Activated B cell treated with CpG ODN at 0.5 μM for 24 hours (primary cell): ENCODE data around the gene ZNF780B. TPM values are rescaled to one million over a fixed set of nuclear protein-coding genes. Genes with fewer than 3 reads are reported as not detected.

Experiments used
- ATAC-seq: fragments of 200-7000 bp; cut with Tn5 transposase; one replicate; pipeline ENCODE4 v1.10.0; 2021; ENCODE audit warnings: low read depth, mild to moderate bottlenecking, moderate library complexity
- CTCF ChIA-PET: fragments of 350-600 bp; sonication (Branson Sonifier 250); formaldehyde crosslinking; loops from one replicate; lab custom pipeline; 2021; ENCODE audit warnings: antibody characterized with exemption; lab: Charles Lee
- POLR2A ChIA-PET: fragments of 350-600 bp; sonication (Branson Sonifier 250); formaldehyde crosslinking; loops from one replicate; lab custom pipeline; 2021; ENCODE audit warnings: antibody characterized with exemption; lab: Charles Lee
- DNase-seq: peaks from one replicate; pipeline ENCODE4 v3.0.0; 2022
- H3K27ac Mint-ChIP-seq: one replicate; pipeline ENCODE4 v1.8.0; 2020; ENCODE audit warnings: mixed read lengths
- H3K27me3 Mint-ChIP-seq: one replicate; pipeline ENCODE4 v1.8.0; 2021; ENCODE audit warnings: mixed read lengths
- H3K36me3 Mint-ChIP-seq: one replicate; pipeline ENCODE4 v1.8.0; 2021; ENCODE audit warnings: low read depth, mixed read lengths
- H3K4me1 Mint-ChIP-seq: one replicate; pipeline ENCODE4 v1.8.0; 2021; ENCODE audit warnings: mixed read lengths
- H3K4me3 Mint-ChIP-seq: one replicate; pipeline ENCODE4 v1.8.0; 2020; ENCODE audit warnings: mild to moderate bottlenecking, mixed read lengths
- H3K9me3 Mint-ChIP-seq: one replicate; pipeline ENCODE4 v1.8.0; 2020; ENCODE audit warnings: mixed read lengths
- CTCF ChIP-seq: fragments of 200-600 bp; IDR thresholded peaks from one replicate; pipeline ENCODE4 v1.8.0; 2022; ENCODE audit warnings: antibody characterized with exemption, mild to moderate bottlenecking
- intact Hi-C: fragments of 100-400 bp; cut with micrococcal nuclease; formaldehyde crosslinking; loops from one replicate; pipeline ENCODE4 v1.15.1; 2024
- total RNA-seq: library from RNA; stranded (reverse); gene quantifications from 2 replicates; pipeline ENCODE4 v1.2.3, GENCODE V29; 2022

The ZNF780B gene
- total RNA-seq, 1 donor from 2014 or later = 51.1 TPM

GRCh38 chr19:39987167-39987566 lies 68.9 kb downstream of the ZNF780B start:
- Mint-ChIP-seq H3K4me1 (peaks cover 13% of the 10 kb centered on the region), H3K36me3 (peaks cover 31% of the 10 kb centered on the region), H3K4me3 (no peak overlapping the region), H3K9me3 (peaks cover 25% of the 10 kb centered on the region), H3K27ac (no peak overlapping the region), H3K27me3 (no peaks in the 10 kb centered on the region)
- TF ChIP-seq CTCF = no peak
- DNase-seq (no peak), ATAC-seq (no peak)
- ChIA-PET CTCF (no interaction called here), POLR2A (interaction anchor here (0.7 kb wide), 1 partner anchor 9 kb away, joined by 4 read pairs; no protein-coding TSS in a partner anchor)
- intact Hi-C loops = no loop called here

- H3K9me3 Mint-ChIP-seq = peaks cover 25% of the 10 kb centered on the region
- H3K4me3 Mint-ChIP-seq = no peak overlapping the region
- peaks cover 13% of the 10 kb centered on the region for H3K4me1 Mint-ChIP-seq
- POLR2A ChIA-PET = no interaction called here
- TF ChIP-seq CTCF = no peak
- H3K27me3 Mint-ChIP-seq = no peaks in the 10 kb centered on the region
- peaks cover 35% of the 10 kb centered on the region for H3K36me3 Mint-ChIP-seq
- ATAC-seq = no peak
- no peak overlapping the region for H3K27ac Mint-ChIP-seq
- intact Hi-C loops = no loop called here
- CTCF ChIA-PET = interaction anchor here (1.3 kb wide), 1 partner anchor 16 kb away, joined by 3 read pairs; no protein-coding TSS in a partner anchor
- DNase-seq = no peak
Observed at GRCh38 chr19:39986643-39987042, 69.4 kb downstream of the ZNF780B start.

- no peaks in the 10 kb centered on the region for H3K27me3 Mint-ChIP-seq
- peaks cover 25% of the 10 kb centered on the region for H3K9me3 Mint-ChIP-seq
- DNase-seq (no peak), ATAC-seq (no peak)
- no peak for TF ChIP-seq CTCF
- ChIA-PET CTCF (no interaction called here), POLR2A (interaction anchor here (0.7 kb wide), 1 partner anchor 36 kb away, joined by 5 read pairs; no protein-coding TSS in a partner anchor)
- no peak overlapping the region for H3K4me3 Mint-ChIP-seq
- H3K27ac Mint-ChIP-seq = no peak overlapping the region
- peaks cover 2% of the 10 kb centered on the region for H3K4me1 Mint-ChIP-seq
- intact Hi-C loops = no loop called here
- peaks cover 62% of the 10 kb centered on the region for H3K36me3 Mint-ChIP-seq
Observed at GRCh38 chr19:39983695-39984300, 72.2 kb downstream of the ZNF780B start.

- peaks cover 25% of the 10 kb centered on the region for H3K9me3 Mint-ChIP-seq
- CTCF ChIA-PET = interaction anchor here (1.2 kb wide), 1 partner anchor 13 kb away, joined by 3 read pairs; no protein-coding TSS in a partner anchor
- no peak overlapping the region for H3K27ac Mint-ChIP-seq
- TF ChIP-seq CTCF = no peak
- no peak for ATAC-seq
- no peak for DNase-seq
- no peak overlapping the region for H3K4me3 Mint-ChIP-seq
- no peaks in the 10 kb centered on the region for H3K27me3 Mint-ChIP-seq
- POLR2A ChIA-PET = no interaction called here
- H3K4me1 Mint-ChIP-seq = peaks cover 2% of the 10 kb centered on the region
- peaks cover 71% of the 10 kb centered on the region for H3K36me3 Mint-ChIP-seq
- intact Hi-C loops = no loop called here
Observed at GRCh38 chr19:39982883-39983282, 73.1 kb downstream of the ZNF780B start.

Other genes with a start within 250 kb of the ZNF780B start
- 16.9 and 17.2 TPM in 2 replicates for gene DYRK1B, start 222.1 kb downstream of the ZNF780B start, total RNA-seq
- 420 and 482 TPM in 2 replicates for gene FBL, start 209.9 kb downstream of the ZNF780B start, total RNA-seq
- gene FCGBP, start 121.6 kb downstream of the ZNF780B start, total RNA-seq = 5.8 and 6.1 TPM in 2 replicates
- 109 and 115 TPM in 2 replicates for gene PSMC4, start 85.1 kb downstream of the ZNF780B start, total RNA-seq
- 5.8 and 11.6 TPM in 2 replicates for gene ZNF546, start 59.2 kb downstream of the ZNF780B start, total RNA-seq
- gene ZNF780A, start 34.7 kb upstream of the ZNF780B start, total RNA-seq = 23.8 and 25.5 TPM in 2 replicates
- gene MAP3K10, start 135.2 kb upstream of the ZNF780B start, total RNA-seq = 16.4 and 20.5 TPM in 2 replicates
- gene TTC9B, start 162.2 kb upstream of the ZNF780B start, total RNA-seq = not detected in 2 replicates
- 0.16 and 0.42 TPM in 2 replicates for gene CCNP, start 170.5 kb upstream of the ZNF780B start, total RNA-seq
- gene AKT2, start 229.1 kb upstream of the ZNF780B start, total RNA-seq = 157 and 176 TPM in 2 replicates